ENCODE measurements around the gene MKNK2.

- TF ChIP-seq IRF3 (IDR thresholded peaks at IDR 0.05; ENCODE audit: low read depth, low read length) (no peak), RCOR1 (IDR thresholded peaks at IDR 0.05; ENCODE audit: low read length) (no peak), CTCF (IDR thresholded peaks at IDR 0.05) (no peak), FOXM1 (IDR thresholded peaks at IDR 0.05; ENCODE audit: low read depth) (no peak), CHD2 (IDR thresholded peaks at IDR 0.05; ENCODE audit: low read length, partially characterized antibody) (no peak), GABPA (IDR thresholded peaks at IDR 0.05; ENCODE audit: low read depth) (no peak), MXI1 (IDR thresholded peaks at IDR 0.05; ENCODE audit: low read depth, low read length) (no peak), REST (IDR thresholded peaks at IDR 0.05; ENCODE audit: low read depth, low read length) (no peak), EZH2phosphoT487 (IDR thresholded peaks at IDR 0.05; ENCODE audit: borderline replicate concordance, low read depth) (no peak), JUND (IDR thresholded peaks at IDR 0.05) (no peak), RFX5 (IDR thresholded peaks at IDR 0.05; ENCODE audit: low read length) (no peak), EP300 (IDR thresholded peaks at IDR 0.05; ENCODE audit: borderline replicate concordance in 1 of 2, low read depth in 1 of 2, low read length in 1 of 2) (no peak), POLR2AphosphoS5 (IDR thresholded peaks at IDR 0.05; ENCODE audit: low read depth, low read length) (no peak), NFIC (IDR thresholded peaks at IDR 0.05; ENCODE audit: borderline replicate concordance) (no peak)
Observed at GRCh38 chr19:1997353-1998233, 53.5 kb downstream of the MKNK2 start.
